Cardiac muscle cell (in vitro differentiated cells and primary cell): Measurements from ENCODE around the gene PINLYP. TPM values are rescaled to one million over a fixed set of nuclear protein-coding genes. Genes with fewer than 3 reads are reported as not detected.
A peak's percentile ranks its signal among the peaks of the same experiment; 100 is the strongest.

ENCODE experiments used
- DNase-seq, 2 donors: peaks; one replicate each; pipeline versions ENCODE4 v3.0.0 to v3.0.0-alpha.2; 2010 to 2017; ENCODE audit warnings: low read depth in 1 of 2, low spot score in 1 of 2
- H3K27ac ChIP-seq: fragments of 200-600 bp; sonication (generic); 2 replicates; pipeline ENCODE4 v1.5.1; 2016
- H3K27me3 ChIP-seq: fragments of 200-600 bp; sonication (generic); 2 replicates; pipeline ENCODE4 v1.6.0; 2016; ENCODE audit warnings: control low read depth
- H3K36me3 ChIP-seq: fragments of 200-600 bp; sonication (generic); 2 replicates; pipeline ENCODE4 v1.5.1; 2016; ENCODE audit warnings: control low read depth
- H3K4me1 ChIP-seq: fragments of 200-600 bp; sonication (generic); 2 replicates; pipeline ENCODE4 v1.8.1; 2017; ENCODE audit warnings: low read depth, mild to moderate bottlenecking, mixed run types
- H3K4me3 ChIP-seq: fragments of 200-600 bp; sonication (generic); 2 replicates; pipeline ENCODE4 v1.5.1; 2016; ENCODE audit warnings: mild to moderate bottlenecking
- H3K9me3 ChIP-seq: fragments of 200-600 bp; sonication (generic); 2 replicates; pipeline ENCODE4 v1.5.1; 2017; ENCODE audit warnings: low read depth, mild to moderate bottlenecking, control low read depth
- polyA plus RNA-seq: library from polyadenylated mRNA; unstranded; fragments of >200 nt; fragmentation: Nextera tagmentation; extraction: Ambion mirVana; gene quantifications from 2 replicates; pipeline ENCODE4 v1.2.1, GENCODE V29; 2016
- total RNA-seq: library from RNA; depleted of rRNA; stranded (reverse); fragments of >200 nt; gene quantifications from 2 replicates; pipeline ENCODE4 v1.2.3, GENCODE V29; 2016
- TF ChIP-seq, protein P1 (sequence below): IDR thresholded peaks from 2 replicates; pipeline ENCODE4 v1.5.1; 2012; ENCODE audit warnings: low read depth, mild to moderate bottlenecking, low read length

PINLYP gene
- total and polyA plus RNA-seq, 2 experiments from 2014 or later = 8.7 to 12.1 TPM

DNA sequence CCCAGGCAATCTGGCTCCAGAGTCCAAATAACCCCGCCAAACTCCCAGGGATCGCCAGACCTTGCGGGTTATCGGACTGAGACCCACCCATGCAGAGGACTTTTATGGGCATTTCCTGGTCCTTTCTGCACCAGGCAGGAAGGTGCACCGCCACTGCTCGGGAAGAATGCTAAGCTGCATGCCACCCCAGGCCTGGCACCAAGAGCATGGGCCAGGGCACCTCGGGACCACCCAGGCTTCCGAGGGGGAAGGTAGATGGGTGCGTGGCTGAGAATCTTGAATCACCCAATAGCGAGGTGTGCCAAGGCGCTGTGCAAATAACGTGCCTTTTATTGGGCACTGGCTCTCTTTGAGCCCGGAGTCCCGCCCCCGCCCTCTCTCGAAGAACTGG lies 43.0 kb upstream of the PINLYP start:
- Histone ChIP-seq H3K27ac (peak overlapping the region; percentile 76), H3K27me3 (no peaks in the 10 kb centered on the region), H3K9me3 (no peaks in the 10 kb centered on the region), H3K36me3 (no peaks in the 10 kb centered on the region), H3K4me1 (peaks cover 4% of the 10 kb centered on the region), H3K4me3 (peak overlapping the region; percentile 34)
- DNase-seq = no peak
- TF ChIP-seq, protein P1, sequence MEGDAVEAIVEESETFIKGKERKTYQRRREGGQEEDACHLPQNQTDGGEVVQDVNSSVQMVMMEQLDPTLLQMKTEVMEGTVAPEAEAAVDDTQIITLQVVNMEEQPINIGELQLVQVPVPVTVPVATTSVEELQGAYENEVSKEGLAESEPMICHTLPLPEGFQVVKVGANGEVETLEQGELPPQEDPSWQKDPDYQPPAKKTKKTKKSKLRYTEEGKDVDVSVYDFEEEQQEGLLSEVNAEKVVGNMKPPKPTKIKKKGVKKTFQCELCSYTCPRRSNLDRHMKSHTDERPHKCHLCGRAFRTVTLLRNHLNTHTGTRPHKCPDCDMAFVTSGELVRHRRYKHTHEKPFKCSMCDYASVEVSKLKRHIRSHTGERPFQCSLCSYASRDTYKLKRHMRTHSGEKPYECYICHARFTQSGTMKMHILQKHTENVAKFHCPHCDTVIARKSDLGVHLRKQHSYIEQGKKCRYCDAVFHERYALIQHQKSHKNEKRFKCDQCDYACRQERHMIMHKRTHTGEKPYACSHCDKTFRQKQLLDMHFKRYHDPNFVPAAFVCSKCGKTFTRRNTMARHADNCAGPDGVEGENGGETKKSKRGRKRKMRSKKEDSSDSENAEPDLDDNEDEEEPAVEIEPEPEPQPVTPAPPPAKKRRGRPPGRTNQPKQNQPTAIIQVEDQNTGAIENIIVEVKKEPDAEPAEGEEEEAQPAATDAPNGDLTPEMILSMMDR = no peak

DNA sequence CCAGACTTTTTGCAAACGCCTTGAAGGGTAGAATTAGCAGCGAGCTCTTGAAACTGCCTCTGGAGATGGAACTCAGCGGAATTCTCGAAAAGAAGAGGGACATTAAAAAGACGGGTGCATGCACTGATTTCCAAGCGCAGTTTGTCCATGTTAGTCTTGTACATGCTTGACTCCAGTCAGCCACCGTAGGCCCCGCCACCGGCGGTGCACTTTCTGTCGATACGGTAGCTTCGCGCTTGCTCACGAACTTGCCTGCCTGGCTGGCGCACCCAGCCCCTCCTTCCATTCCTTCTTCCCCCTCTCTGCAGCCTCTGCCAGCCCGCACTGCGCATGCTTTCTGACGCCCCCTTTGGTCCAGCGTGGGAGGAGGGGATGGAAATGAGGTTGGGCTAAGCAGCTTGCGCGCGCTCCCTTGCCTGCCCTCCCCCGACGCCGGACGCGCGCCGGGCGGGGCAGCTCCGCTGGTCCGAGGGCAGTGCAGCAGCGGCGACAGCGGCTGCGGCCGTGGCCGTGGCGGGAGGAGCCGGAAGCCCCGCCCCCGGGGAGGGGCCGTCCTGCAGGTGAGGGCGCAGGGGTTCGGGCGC lies 42.5 kb upstream of the PINLYP start, which contains the start of gene ZNF575:
Gene ZNF575 (plus strand): TSS at position 227 of the 584 bp plus-strand sequence. CDS start 1,235 bp downstream, outside the sequence.
- peak within 1 kb of the TSS; percentile 76 for H3K27ac ChIP-seq
- TF ChIP-seq, protein P1 = no peak
- H3K36me3 ChIP-seq = peaks cover under 1% of the 10 kb centered on the region
- peaks cover 4% of the 10 kb centered on the region for H3K4me1 ChIP-seq
- DNase-seq = peak; percentile 96 to 98
- no peaks in the 10 kb centered on the region for H3K9me3 ChIP-seq
- H3K27me3 ChIP-seq = no peaks in the 10 kb centered on the region
- peak within 1 kb of the TSS; percentile 34 for H3K4me3 ChIP-seq

DNA sequence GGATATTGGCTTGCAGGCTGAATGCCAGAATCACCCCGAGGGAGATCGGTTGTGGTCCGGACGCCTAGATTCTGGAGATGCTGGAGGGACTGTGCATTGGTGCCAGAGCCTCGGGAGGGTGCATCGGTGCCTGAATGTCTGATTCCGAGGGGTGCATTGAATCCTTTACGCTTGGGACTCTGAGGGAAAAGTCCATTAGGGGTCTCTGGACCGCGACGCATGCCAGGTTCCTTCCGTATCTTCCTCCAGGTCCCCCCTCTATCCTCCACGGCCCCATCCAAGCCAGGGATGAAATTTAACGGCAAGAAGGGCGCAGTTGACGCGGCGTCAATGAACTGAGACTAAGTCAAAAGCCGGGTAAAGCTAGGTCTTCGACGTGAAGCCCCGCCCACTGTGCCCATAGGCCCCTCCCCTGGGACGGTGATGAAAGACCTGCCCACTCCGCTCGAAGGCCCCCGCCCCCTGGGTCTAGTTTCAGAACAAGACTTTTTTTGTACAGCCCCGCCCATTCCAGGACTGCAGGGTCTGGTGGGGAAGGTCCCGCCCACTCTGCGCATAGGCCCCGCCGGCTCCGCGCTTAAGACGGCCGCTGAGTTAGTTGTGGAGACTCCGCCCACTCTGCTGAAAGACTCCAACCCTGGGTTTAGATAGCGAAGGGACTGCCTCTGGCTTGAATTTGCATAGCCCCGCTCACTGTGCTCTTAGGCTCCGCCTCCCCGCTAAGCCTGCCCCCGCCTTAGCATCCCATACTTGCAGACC lies 41.9 kb upstream of the PINLYP start:
- Histone ChIP-seq H3K36me3 (peaks cover 7% of the 10 kb centered on the region), H3K4me3 (peak overlapping the region; percentile 34), H3K27me3 (no peaks in the 10 kb centered on the region), H3K4me1 (peaks cover 4% of the 10 kb centered on the region), H3K27ac (peak overlapping the region; percentile 76), H3K9me3 (no peaks in the 10 kb centered on the region)
- peak; percentile 100 for DNase-seq
- TF ChIP-seq, protein P1 = no peak

DNA sequence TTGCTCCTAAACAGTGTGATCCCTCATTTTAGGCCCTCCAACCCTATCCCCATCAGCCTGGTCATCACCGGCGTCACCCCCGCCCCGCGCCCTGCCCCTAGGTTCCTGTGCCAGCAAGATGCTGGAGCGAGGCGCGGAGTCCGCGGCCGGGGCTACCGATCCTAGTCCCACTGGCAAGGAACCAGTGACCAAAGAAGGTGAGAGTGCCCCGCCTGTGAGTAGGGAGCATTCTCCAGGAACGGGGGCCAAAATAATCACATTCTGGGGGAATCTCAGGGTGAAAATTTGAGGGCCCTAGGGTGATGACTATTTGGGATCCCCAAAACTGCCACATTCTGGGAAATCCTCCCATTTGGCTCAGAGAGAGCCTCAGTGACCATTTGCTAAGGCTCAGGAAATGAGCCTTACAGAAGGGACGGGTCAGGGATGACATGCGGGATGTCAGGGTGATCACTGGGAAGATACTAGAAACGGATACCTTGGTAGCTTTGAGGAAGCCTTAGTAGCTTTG lies 41.2 kb upstream of the PINLYP start:
- no peaks in the 10 kb centered on the region for H3K9me3 ChIP-seq
- no peak overlapping the region for H3K27ac ChIP-seq
- no peak for DNase-seq
- H3K4me1 ChIP-seq = peaks cover 4% of the 10 kb centered on the region
- H3K36me3 ChIP-seq = peaks cover 9% of the 10 kb centered on the region
- no peaks in the 10 kb centered on the region for H3K27me3 ChIP-seq
- no peak overlapping the region for H3K4me3 ChIP-seq
- TF ChIP-seq, protein P1 = no peak

DNA sequence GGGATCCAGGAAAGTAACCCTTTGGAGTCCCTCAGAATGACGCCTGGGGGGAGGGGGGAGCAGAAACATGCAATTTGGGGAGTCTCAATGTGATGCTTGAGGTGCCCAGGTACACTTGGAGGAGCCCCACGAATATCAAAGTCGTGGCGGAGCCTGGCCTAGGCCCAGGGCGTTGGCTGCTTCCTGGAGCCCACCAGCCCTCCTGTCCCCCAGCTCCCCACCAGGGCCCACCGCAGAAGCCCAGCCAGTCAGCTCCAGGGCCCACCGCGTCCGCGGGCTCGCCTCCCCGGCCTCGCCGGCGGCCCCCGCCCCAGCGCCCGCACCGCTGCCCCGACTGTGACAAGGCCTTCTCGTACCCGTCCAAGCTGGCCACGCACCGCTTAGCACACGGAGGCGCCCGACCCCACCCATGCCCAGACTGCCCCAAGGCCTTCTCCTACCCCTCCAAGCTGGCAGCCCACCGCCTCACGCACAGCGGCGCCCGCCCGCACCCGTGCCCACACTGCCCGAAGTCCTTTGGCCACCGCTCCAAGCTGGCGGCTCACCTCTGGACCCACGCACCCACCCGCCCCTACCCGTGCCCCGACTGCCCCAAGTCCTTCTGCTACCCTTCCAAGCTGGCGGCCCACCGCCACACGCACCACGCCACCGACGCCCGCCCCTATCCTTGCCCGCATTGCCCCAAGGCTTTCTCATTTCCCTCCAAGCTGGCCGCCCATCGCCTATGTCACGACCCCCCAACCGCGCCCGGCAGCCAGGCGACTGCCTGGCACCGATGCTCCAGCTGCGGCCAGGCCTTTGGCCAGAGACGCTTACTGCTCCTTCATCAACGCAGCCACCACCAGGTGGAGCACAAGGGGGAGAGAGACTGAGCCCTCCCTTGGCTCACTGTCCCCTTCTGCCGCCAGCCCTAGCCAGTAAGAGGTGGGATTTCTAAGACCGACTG lies 40.5 kb upstream of the PINLYP start:
- peak; percentile 79 for DNase-seq
- Histone ChIP-seq H3K4me3 (no peak overlapping the region), H3K27me3 (no peaks in the 10 kb centered on the region), H3K36me3 (peaks cover 9% of the 10 kb centered on the region), H3K27ac (no peak overlapping the region), H3K9me3 (no peaks in the 10 kb centered on the region), H3K4me1 (peaks cover 4% of the 10 kb centered on the region)
- TF ChIP-seq, protein P1 = peak; percentile 67
